Calu3 (cell line): ENCODE measurements around the gene C10orf90. TPM values are rescaled to one million over a fixed set of nuclear protein-coding genes. Genes with fewer than 3 reads are reported as not detected.

Source experiments
- BruUV-seq: library from RNA; stranded (reverse); fragments of 400-500 nt; replicated peaks from 2 replicates; lab custom pipeline; 2021; lab: Mats Ljungman, UMichigan
- CTCF ChIA-PET: fragments of 300-600 bp; sonication (Branson Sonifier 250); formaldehyde crosslinking; loops from one replicate; lab custom pipeline; 2022; ENCODE audit warnings: antibody characterized with exemption; lab: Charles Lee
- DNase-seq: peaks from one replicate; pipeline ENCODE4 v3.0.0; 2022
- H3K27ac Mint-ChIP-seq: one replicate; pipeline ENCODE4 v1.8.0; 2022; ENCODE audit warnings: mixed read lengths; ENCODE audit not compliant: unreplicated experiment
- H3K27me3 Mint-ChIP-seq: one replicate; pipeline ENCODE4 v1.8.0; 2022; ENCODE audit warnings: mixed read lengths; ENCODE audit not compliant: unreplicated experiment
- H3K36me3 Mint-ChIP-seq: one replicate; pipeline ENCODE4 v1.8.0; 2022; ENCODE audit warnings: mild to moderate bottlenecking, moderate library complexity, mixed read lengths; ENCODE audit not compliant: insufficient read depth, unreplicated experiment
- H3K4me1 Mint-ChIP-seq: one replicate; pipeline ENCODE4 v1.8.0; 2022; ENCODE audit warnings: mild to moderate bottlenecking, low read depth, mixed read lengths; ENCODE audit not compliant: unreplicated experiment
- H3K4me3 Mint-ChIP-seq: one replicate; pipeline ENCODE4 v1.8.0; 2022; ENCODE audit warnings: mild to moderate bottlenecking, low read depth, moderate library complexity, mixed read lengths; ENCODE audit not compliant: unreplicated experiment
- H3K9me3 Mint-ChIP-seq: one replicate; pipeline ENCODE4 v1.8.0; 2022; ENCODE audit warnings: low read depth, mixed read lengths; ENCODE audit not compliant: unreplicated experiment
- intact Hi-C: fragments of 100-400 bp; cut with micrococcal nuclease; formaldehyde crosslinking; loops from one replicate; pipeline ENCODE4 v1.10.0; 2022; ENCODE audit not compliant: unreplicated experiment
- total RNA-seq: library from RNA; stranded (reverse); gene quantifications from 2 replicates; pipeline ENCODE4 v1.2.3, GENCODE V29; 2022
- TF ChIP-seq, protein P1 (sequence below): fragments of 200-600 bp; IDR thresholded peaks from one replicate; pipeline ENCODE4 v1.8.0; 2022; ENCODE audit warnings: antibody characterized with exemption; ENCODE audit not compliant: unreplicated experiment

Gene C10orf90
- total RNA-seq, 1 experiment from 2014 or later, result not detected

DNA sequence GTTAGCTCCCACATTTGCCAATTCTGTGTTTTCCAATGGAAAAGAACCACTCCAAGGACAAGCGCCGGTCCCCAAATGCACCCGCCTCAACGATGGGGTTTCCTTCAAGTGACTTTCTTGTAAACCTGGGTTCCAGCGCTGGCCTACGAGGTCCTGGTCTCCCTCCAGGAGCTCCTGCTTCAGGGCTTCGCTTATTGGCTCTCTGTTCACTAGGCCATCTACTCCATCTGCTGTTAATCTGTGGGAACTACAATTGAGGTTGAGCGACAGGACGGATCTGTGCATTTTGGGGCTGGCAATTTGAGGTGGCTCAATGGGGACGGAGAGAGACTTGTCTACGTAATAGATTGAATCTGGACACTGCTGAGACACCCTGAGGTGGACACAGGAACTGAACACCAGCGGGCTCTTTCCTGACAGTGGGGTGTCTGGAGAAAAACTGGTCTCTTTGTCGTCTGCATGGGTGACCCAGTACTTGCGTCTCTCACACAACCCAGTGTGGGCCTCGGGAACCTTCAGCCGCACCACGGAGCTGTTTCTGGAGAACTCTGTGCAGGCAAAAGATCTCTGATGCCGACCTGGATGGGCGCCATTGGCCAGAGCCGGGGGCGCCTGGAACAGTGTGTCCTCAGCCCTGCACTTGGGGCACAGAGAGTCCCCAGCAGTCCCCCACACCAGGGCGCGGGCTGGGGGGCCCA lies 166.3 kb downstream of the C10orf90 start:
- intact Hi-C loops, result loop anchor here (1.0 to 10.0 kb wide), 2 partner anchors 522 to 639 kb away; no protein-coding TSS in a partner anchor
- no TSS peak for BruUV-seq
- Mint-ChIP-seq H3K4me3 (no peak overlapping the region), H3K9me3 (peaks cover 2% of the 10 kb centered on the region), H3K27me3 (no peaks in the 10 kb centered on the region), H3K36me3 (no peaks in the 10 kb centered on the region), H3K27ac (no peak overlapping the region), H3K4me1 (no peaks in the 10 kb centered on the region)
- TF ChIP-seq, protein P1, sequence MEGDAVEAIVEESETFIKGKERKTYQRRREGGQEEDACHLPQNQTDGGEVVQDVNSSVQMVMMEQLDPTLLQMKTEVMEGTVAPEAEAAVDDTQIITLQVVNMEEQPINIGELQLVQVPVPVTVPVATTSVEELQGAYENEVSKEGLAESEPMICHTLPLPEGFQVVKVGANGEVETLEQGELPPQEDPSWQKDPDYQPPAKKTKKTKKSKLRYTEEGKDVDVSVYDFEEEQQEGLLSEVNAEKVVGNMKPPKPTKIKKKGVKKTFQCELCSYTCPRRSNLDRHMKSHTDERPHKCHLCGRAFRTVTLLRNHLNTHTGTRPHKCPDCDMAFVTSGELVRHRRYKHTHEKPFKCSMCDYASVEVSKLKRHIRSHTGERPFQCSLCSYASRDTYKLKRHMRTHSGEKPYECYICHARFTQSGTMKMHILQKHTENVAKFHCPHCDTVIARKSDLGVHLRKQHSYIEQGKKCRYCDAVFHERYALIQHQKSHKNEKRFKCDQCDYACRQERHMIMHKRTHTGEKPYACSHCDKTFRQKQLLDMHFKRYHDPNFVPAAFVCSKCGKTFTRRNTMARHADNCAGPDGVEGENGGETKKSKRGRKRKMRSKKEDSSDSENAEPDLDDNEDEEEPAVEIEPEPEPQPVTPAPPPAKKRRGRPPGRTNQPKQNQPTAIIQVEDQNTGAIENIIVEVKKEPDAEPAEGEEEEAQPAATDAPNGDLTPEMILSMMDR, result peak; percentile 51
- DNase-seq, result peak; percentile 32
- CTCF ChIA-PET, result interaction anchor here (1.0 to 1.2 kb wide), 2 partner anchors 387 to 570 kb away, joined by 5 to 12 read pairs; no protein-coding TSS in a partner anchor

DNA sequence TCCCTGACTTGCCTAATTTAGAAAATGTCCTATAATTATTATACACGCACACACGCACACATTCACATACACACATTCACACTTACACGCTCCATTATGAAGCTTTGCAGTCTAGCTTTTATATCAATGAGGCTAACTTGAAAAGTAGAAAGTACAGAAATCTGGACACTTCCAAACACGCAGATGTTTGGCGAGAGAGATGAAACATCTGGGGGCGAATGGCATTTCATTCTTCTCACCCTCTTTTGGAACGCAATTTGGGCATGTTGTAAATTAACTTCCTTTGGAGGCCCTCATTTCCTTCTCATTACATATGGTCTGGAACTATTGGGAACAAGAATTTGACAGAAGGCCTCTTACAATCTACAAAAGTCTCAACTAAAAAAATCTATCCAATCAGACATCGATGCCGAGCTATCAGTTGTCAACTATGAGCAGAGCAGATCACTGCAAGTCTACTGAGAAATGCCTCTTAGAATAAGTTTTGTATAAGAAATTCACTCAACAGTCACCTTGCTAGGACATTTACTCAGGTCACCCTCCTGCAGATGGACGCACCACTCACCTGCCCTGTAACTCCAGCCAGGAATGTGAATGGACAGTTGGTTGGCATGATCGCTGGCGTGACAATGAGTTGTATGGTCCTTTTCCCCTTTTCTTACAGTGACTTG lies 167.0 kb downstream of the C10orf90 start:
- no peak for DNase-seq
- Mint-ChIP-seq H3K9me3 (peaks cover 2% of the 10 kb centered on the region), H3K4me1 (no peaks in the 10 kb centered on the region), H3K27me3 (no peaks in the 10 kb centered on the region), H3K27ac (no peak overlapping the region), H3K36me3 (no peaks in the 10 kb centered on the region), H3K4me3 (no peak overlapping the region)
- no TSS peak for BruUV-seq
- CTCF ChIA-PET, result interaction anchor here (0.5 to 1.2 kb wide), 3 partner anchors 386 to 1549 kb away, joined by 3 to 12 read pairs (median 5); no protein-coding TSS in a partner anchor
- TF ChIP-seq, protein P1, result no peak
- intact Hi-C loops, result loop anchor here (1.0 to 10.0 kb wide), 2 partner anchors 521 to 639 kb away; no protein-coding TSS in a partner anchor

DNA sequence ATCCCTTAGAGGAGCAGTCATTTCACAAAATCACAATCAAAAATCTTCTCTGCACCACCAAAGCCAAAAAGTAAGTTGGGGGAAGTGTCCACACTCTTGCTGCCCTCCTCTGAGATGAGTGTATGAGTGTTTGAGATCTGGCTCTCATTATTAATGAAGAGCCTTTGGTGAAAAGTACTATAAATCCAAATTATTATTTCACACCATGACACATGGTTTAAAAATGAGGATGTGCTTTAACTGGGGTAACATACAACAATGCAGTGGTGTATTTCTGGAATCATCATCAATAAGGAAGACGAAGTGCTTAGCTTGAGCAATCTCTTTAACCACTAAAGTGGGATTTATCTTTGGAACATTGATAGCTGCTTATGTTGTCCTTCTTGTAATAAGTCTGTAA lies 168.1 kb downstream of the C10orf90 start:
- H3K9me3 Mint-ChIP-seq, result no peaks in the 10 kb centered on the region
- no peaks in the 10 kb centered on the region for H3K36me3 Mint-ChIP-seq
- no peaks in the 10 kb centered on the region for H3K27me3 Mint-ChIP-seq
- no peaks in the 10 kb centered on the region for H3K4me1 Mint-ChIP-seq
- DNase-seq, result no peak
- TF ChIP-seq, protein P1, result no peak
- intact Hi-C loops, result loop anchor here (10.0 kb wide), 1 partner anchor 638 kb away; no protein-coding TSS in a partner anchor
- BruUV-seq, result no TSS peak
- CTCF ChIA-PET, result no interaction called here
- no peak overlapping the region for H3K27ac Mint-ChIP-seq
- H3K4me3 Mint-ChIP-seq, result no peak overlapping the region

DNA sequence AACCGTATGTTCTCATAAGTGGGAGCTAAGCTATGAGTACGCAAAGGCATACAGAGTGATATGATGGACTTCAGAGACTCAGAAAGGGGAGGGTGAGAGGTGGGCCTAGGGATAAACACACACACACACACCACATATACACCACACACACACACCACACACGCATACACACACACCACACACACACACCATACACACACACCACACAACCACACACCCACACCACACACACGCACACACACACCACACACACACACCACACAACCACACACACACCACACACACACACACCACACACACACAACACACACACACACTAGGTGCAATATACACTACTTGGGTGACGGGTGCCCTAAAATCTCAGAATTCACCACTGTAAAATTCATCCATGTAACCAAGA lies 168.7 kb downstream of the C10orf90 start:
- H3K9me3 Mint-ChIP-seq, result no peaks in the 10 kb centered on the region
- H3K27ac Mint-ChIP-seq, result no peak overlapping the region
- BruUV-seq, result no TSS peak
- CTCF ChIA-PET, result no interaction called here
- H3K4me1 Mint-ChIP-seq, result no peaks in the 10 kb centered on the region
- peaks cover 3% of the 10 kb centered on the region for H3K27me3 Mint-ChIP-seq
- H3K4me3 Mint-ChIP-seq, result no peak overlapping the region
- DNase-seq, result no peak
- intact Hi-C loops, result loop anchor here (2.0 to 10.0 kb wide), 2 partner anchors 567 to 637 kb away; no protein-coding TSS in a partner anchor
- no peaks in the 10 kb centered on the region for H3K36me3 Mint-ChIP-seq
- TF ChIP-seq, protein P1, result no peak
